Right cardiac atrium (tissue), 5 donors: ENCODE data around the gene TCF12. TPM values are rescaled to one million over a fixed set of nuclear protein-coding genes. Genes with fewer than 3 reads are reported as not detected.

ENCODE experiments used
- ATAC-seq, 2 donors: fragments of 200-7000 bp; cut with Tn5 transposase; one replicate each; pipeline versions ENCODE4 v1.8.0 to v1.9.1; 2020; ENCODE audit warnings: moderate library complexity in 2 of 2, mild to moderate bottlenecking in 1 of 2
- DNase-seq, 3 donors: peaks; one replicate each; pipeline ENCODE4 v3.0.0-alpha.2; 2020
- H3K27ac ChIP-seq: one replicate; pipeline ENCODE4 v1.5.1; 2013; ENCODE audit warnings: mild to moderate bottlenecking, low read length, control low read depth, moderate library complexity
- H3K27me3 ChIP-seq: one replicate; pipeline ENCODE4 v1.6.1; 2013; ENCODE audit not compliant: control insufficient read depth, insufficient read depth
- H3K4me1 ChIP-seq: one replicate; pipeline ENCODE4 v1.6.1; 2013; ENCODE audit warnings: low read length; ENCODE audit not compliant: control insufficient read depth, insufficient read depth
- H3K4me3 ChIP-seq: one replicate; pipeline ENCODE4 v1.5.1; 2013; ENCODE audit warnings: low read length, control low read depth
- H3K9me3 ChIP-seq: one replicate; pipeline ENCODE4 v1.6.1; 2013; ENCODE audit warnings: low read length; ENCODE audit not compliant: control insufficient read depth
- WGBS: extraction: QIAGEN DNeasy Blood & Tissue Kit; methylation state at CpG from one replicate; pipeline ENCODE4 v1.1.7; 2013; 5-methylcytosine and 5-hydroxymethylcytosine counted together
- intact Hi-C, 4 donors: fragments of 100-400 bp; cut with DNase I; formaldehyde crosslinking; loops; one replicate each; pipeline versions ENCODE4 v1.11.0 to v1.14.0; 2022 to 2023
- polyA plus RNA-seq: library from polyadenylated mRNA; stranded (reverse); fragments of 200-250 nt; gene quantifications from one replicate; pipeline ENCODE4 v1.2.3, GENCODE V29; 2013
- total RNA-seq, 4 donors: library from RNA; stranded (reverse); fragmentation: NEBNext Ultra II Directional; extraction: Animal tissue kit (Norgen Biotek cat#: 25700); gene quantifications; one replicate each; pipeline ENCODE4 v1.2.1, GENCODE V29; 2021
- donor health status: healthy with polysubstance abuse.
- donor health status: DM: no; HTN: yes; CAD: no.
- donor health status: DM: no; HTN: no; CAD: no.
- donor health status: DM: no; HTN: yes; CAD: no; lungs with severe emphysema.
- donor health status: DM: yes; HTN: yes; CAD: no.

TCF12 gene
- total and polyA plus RNA-seq, 5 donors, result 11.7 to 58.8 (median 51.5) TPM

DNA sequence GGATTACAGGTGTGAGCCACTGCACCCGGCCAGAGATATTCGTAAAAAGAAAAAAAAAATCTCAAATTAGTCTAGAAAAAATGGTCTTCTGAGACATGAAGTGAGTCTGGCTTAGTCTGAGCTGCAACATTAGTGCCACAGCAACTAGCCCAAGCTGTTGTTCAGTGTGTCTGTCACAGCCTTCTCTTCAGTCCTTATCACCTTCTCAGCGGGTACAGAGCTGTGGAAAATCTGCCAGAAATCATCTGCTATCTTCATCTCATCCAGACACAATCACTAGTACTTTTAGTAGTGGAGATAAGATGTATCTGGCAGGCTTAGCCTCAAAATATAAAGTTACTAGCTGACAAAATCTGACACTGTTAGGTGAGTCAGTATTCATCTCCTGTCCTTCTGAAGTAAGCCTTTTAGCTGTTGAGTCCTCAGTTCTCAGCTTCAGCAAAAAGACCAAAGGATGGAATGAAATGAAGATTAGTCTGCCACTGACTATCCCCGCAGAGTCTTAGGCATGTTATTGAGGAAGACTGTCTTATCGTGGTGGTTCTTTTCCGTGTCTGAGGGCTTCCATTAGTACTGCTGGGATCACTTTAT lies 337.4 kb downstream of the TCF12 start:
- 71% methylated on average over 6 of the region's 6 CpGs for WGBS
- intact Hi-C loops, result no loop called here
- H3K4me1 ChIP-seq, result peaks cover 1% of the 10 kb centered on the region
- DNase-seq (no peak), ATAC-seq (peak in 1 of 2 donors; percentile 57)
- no peak overlapping the region for H3K4me3 ChIP-seq
- H3K27ac ChIP-seq, result no peak overlapping the region
- no peaks in the 10 kb centered on the region for H3K9me3 ChIP-seq
- H3K27me3 ChIP-seq, result no peaks in the 10 kb centered on the region

DNA sequence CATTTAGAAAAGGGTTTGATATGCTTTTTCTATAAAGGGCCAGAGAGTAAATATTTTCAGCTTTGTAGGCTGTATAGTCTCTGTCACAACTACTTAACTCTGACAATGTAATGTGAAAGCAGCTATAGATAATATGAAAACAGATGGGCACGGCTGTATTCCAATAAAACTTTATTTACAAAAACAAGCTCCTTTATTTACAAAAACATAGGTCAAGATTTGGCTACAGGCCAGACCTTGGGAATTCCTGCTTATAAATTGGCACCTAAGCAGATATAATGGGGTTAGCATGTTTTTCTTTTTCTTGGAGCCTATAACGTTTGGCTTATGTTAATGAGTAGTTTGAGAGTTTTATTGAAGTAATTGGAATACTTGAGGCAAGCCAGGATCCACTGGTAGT lies 338.5 kb downstream of the TCF12 start:
- Histone ChIP-seq H3K27me3 (no peaks in the 10 kb centered on the region), H3K27ac (no peak overlapping the region), H3K9me3 (no peaks in the 10 kb centered on the region), H3K4me3 (no peak overlapping the region), H3K4me1 (peaks cover 1% of the 10 kb centered on the region)
- 83% methylated on average over 2 of the region's 2 CpGs for WGBS
- ATAC-seq, result no peak
- intact Hi-C loops, result no loop called here
- DNase-seq, result no peak

DNA sequence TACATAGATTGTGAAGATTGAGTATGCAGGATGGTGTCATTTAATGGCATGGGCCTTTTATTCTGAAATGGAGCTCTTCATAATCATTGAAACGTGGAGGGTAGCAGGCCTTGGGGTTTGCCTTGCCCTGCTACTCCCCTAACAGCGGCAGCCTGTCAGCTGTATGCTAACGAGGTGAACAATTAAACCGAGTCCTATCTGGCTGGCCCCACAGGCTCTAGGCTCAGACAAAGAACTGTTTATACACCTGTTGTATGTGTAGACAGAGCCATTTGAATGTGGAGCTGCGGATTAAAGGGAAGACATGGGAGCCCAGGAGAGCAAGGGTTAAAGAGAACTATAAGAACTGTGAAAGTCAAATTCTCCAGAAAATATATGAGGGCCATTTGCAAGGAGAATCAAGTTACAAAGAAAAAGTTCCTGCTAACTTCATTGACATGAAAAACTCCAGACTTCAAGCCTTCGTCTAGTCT lies 341.2 kb downstream of the TCF12 start:
- Histone ChIP-seq H3K4me1 (peaks cover 1% of the 10 kb centered on the region), H3K27ac (no peak overlapping the region), H3K9me3 (no peaks in the 10 kb centered on the region), H3K4me3 (no peak overlapping the region), H3K27me3 (no peaks in the 10 kb centered on the region)
- ATAC-seq (no peak), DNase-seq (no peak)
- intact Hi-C loops, result no loop called here
- 64% methylated on average over 6 of the region's 6 CpGs for WGBS

DNA sequence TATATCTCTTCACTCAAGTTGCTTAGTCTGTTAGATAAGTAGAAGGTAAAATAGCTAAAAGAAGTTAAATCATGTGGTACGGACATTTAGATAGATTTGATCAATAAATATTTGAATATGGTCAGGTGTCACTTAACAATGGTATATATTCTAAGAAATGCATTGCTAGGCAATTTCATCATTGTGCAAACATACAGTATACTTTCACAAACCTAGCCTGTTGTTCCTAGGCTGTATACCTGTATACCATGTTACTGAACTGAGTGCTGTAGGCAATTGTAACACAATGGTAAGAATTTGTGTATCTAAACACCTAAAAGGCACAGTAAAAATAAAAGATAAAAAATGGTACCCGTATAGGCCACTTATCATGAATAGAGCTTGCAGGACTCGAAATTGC lies 345.1 kb downstream of the TCF12 start:
- H3K27me3 ChIP-seq, result no peaks in the 10 kb centered on the region
- H3K27ac ChIP-seq, result no peak overlapping the region
- no peak overlapping the region for H3K4me3 ChIP-seq
- H3K9me3 ChIP-seq, result no peaks in the 10 kb centered on the region
- WGBS, result 87% methylated on average over 3 of the region's 3 CpGs
- no peaks in the 10 kb centered on the region for H3K4me1 ChIP-seq
- ATAC-seq (no peak), DNase-seq (no peak)
- intact Hi-C loops, result no loop called here

DNA sequence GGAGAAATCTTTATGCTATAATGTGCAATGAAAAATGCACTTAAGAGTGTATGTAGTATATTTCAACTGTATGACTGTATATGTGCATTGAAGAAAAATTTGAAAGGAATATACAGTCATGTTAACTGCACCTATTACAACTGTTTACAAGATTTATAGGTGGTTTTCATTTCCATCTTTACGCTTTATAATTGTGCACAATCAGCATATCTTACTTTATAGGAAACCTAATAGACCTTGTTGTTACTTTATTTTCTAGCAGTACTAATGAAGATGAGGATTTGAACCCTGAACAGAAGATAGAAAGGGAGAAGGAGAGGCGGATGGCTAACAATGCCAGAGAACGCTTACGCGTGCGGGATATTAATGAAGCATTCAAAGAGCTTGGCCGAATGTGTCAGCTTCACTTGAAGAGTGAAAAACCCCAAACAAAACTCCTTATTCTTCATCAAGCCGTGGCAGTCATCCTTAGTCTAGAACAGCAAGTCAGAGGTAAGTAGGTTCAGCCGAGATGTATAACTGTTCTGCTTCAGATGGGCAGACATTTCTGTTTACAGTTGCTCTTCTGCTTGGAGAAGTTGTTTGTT lies 354.4 kb downstream of the TCF12 start:
- no peak for DNase-seq
- H3K4me3 ChIP-seq, result no peak overlapping the region
- no peaks in the 10 kb centered on the region for H3K9me3 ChIP-seq
- H3K4me1 ChIP-seq, result no peaks in the 10 kb centered on the region
- no peaks in the 10 kb centered on the region for H3K27me3 ChIP-seq
- no peak overlapping the region for H3K27ac ChIP-seq
- ATAC-seq, result no peak
- WGBS, result 94% methylated on average over 9 of the region's 9 CpGs
- intact Hi-C loops, result no loop called here

DNA sequence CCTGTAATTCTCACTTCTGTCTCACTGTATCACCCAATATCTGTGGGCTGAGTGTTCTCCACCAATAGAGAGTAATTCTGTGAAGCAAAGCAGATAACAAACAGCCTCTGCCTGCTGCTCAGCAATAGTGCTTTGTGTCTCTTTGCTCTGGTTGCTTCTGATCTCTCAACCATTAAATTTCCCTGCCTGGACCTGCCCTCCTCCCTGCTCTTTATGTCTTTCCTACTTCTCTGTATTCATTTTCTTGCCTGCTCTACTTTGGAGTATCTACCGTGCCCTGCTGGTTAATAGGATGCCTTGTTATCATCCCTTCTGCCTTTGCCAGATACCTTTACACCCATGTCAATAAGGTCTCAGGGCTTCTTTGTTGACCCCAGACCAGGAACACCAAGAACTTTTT lies 355.0 kb downstream of the TCF12 start:
- intact Hi-C loops, result no loop called here
- 85% methylated on average over 1 of the region's 1 CpG for WGBS
- H3K4me3 ChIP-seq, result no peak overlapping the region

DNA sequence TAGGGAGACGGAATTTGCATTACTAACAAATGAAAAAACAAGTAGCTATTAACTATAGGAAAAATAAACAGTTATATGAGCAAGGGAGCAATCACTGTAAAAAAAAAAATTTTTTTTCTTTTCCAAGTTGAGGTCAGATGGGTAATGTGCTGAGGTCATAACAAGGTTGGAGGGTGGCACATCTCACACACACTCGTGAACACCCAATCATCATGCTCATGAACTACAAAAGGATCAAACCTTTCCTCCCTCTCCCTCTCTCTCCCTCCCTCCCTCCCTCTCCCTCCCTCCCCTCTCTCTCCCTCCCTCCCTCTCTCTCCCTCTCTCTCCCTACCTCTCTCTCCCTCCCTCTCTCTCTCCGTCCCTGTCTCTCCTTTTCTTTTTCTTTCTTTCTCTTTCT lies 360.0 kb downstream of the TCF12 start:
- intact Hi-C loops, result no loop called here
- H3K27me3 ChIP-seq, result no peaks in the 10 kb centered on the region
- no peaks in the 10 kb centered on the region for H3K4me1 ChIP-seq
- H3K27ac ChIP-seq, result no peak overlapping the region
- no peak for ATAC-seq
- no peak for DNase-seq
- H3K9me3 ChIP-seq, result no peaks in the 10 kb centered on the region
- no peak overlapping the region for H3K4me3 ChIP-seq
- 91% methylated on average over 3 of the region's 3 CpGs for WGBS

More for the DNA sequence above, 355.0 kb downstream of the TCF12 start:
- Histone ChIP-seq H3K4me1 (no peaks in the 10 kb centered on the region), H3K9me3 (no peaks in the 10 kb centered on the region), H3K27ac (no peak overlapping the region), H3K27me3 (no peaks in the 10 kb centered on the region)
- DNase-seq (no peak), ATAC-seq (no peak)

DNA sequence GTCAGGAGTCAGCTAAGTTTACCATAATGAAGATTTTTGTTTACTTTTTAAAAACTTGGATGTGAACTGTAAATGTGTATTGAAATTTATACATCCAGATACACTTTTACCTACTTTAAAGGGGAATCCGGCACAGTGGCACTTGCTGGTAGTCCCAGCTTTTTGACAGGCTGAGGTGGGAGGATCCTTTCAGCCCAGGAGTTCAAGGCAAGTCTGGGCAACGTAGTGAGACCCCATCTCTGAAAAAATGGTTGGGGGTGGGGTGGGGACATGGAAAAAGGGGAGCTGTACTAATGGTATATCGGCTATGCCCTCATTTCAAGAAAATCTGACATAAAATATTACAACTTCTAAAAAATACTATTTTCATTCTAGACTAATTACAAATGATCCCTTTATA lies 362.0 kb downstream of the TCF12 start:
- DNase-seq (no peak), ATAC-seq (no peak)
- Histone ChIP-seq H3K27me3 (no peaks in the 10 kb centered on the region), H3K4me1 (no peaks in the 10 kb centered on the region), H3K4me3 (no peak overlapping the region), H3K9me3 (no peaks in the 10 kb centered on the region), H3K27ac (no peak overlapping the region)
- intact Hi-C loops, result no loop called here
- 98% methylated on average over 3 of the region's 3 CpGs for WGBS

DNA sequence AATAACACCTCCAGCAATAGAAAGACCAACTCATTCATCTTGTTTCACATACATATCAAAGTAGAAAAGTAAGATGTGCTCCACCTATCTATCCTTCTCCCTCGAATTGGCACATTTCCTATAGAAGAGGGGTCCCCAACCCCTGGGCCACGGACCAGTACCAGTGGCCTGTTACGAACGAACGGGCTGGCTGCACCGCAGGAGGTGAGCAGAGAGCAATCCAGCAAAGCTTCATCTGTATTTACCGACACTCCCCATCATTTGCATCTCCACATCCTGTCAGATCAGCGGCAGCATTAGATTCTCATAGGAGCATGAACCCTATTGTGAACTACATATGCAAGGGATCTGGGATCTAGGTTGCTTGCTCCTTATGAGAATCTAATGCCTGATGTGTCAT lies 362.9 kb downstream of the TCF12 start:
- intact Hi-C loops, result no loop called here

DNA sequence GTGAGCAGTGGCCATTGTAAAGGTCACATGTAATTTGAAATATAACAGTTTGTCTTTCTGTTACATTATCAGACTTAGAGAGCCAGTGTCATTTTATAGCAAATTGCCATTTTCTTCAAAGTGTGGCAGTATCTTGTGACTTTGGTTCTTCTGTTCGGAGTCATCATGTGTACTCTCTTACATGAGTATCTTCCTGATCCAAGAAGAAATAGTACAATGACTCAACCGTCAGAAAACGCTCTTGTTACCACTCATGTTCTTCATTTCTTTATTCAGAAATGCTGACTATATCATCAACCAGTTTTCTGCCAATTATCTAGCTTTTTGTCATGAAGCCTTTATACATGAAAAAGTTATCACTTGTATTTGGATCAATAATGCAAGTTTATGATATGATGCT lies 364.2 kb downstream of the TCF12 start:
- 88% methylated on average over 3 of the region's 3 CpGs for WGBS
- ATAC-seq (no peak), DNase-seq (no peak)
- Histone ChIP-seq H3K4me1 (no peaks in the 10 kb centered on the region), H3K4me3 (no peak overlapping the region), H3K27me3 (no peaks in the 10 kb centered on the region), H3K27ac (no peak overlapping the region), H3K9me3 (no peaks in the 10 kb centered on the region)
- intact Hi-C loops, result no loop called here

More for the DNA sequence above, 362.9 kb downstream of the TCF12 start:
- WGBS, result 92% methylated on average over 8 of the region's 8 CpGs
- ATAC-seq (no peak), DNase-seq (no peak)
- Histone ChIP-seq H3K4me3 (no peak overlapping the region), H3K4me1 (no peaks in the 10 kb centered on the region), H3K27me3 (no peaks in the 10 kb centered on the region), H3K9me3 (no peaks in the 10 kb centered on the region), H3K27ac (no peak overlapping the region)

DNA sequence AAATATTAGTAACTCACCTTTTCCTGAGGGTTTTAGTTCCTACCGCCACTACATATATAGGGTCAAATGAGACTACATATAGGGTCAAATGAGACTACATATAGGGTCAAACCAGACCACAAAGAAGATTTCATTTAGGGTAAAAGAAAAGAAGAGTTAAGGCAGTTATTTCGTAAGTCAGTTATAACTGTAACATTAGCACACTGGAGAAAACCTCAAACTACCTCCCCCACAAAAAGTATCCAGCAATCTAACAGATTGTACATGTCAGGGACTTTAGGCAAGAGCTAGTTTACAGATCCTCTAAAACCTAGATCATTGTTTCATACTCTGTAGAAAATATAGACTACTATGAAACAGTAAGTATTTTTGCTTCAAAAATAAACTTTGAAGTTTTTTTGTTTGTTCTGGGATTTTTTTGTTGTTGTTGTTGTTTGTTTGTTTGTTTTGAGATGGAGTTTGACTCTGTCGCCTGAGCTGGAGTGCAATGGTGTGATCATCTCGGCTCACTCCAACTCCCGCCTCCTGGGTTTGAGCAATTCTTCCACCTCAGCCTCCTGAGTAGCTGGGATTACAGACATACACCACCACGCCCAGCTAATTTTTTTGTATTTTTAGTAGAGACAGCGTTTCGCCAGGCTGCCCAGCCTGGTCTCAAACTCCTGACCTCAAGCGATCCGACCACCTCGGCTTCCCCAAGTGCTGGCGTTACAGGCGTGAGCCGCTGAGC lies 365.5 kb downstream of the TCF12 start:
- no peaks in the 10 kb centered on the region for H3K4me1 ChIP-seq
- 84% methylated on average over 14 of the region's 14 CpGs for WGBS
- no peaks in the 10 kb centered on the region for H3K27me3 ChIP-seq
- no peaks in the 10 kb centered on the region for H3K9me3 ChIP-seq
- DNase-seq (no peak), ATAC-seq (no peak)
- intact Hi-C loops, result no loop called here
- H3K4me3 ChIP-seq, result no peak overlapping the region
- no peak overlapping the region for H3K27ac ChIP-seq
